Fibroblast of villous mesenchyme (primary cell): ENCODE measurements around the gene RASSF8. TPM values are rescaled to one million over a fixed set of nuclear protein-coding genes. Genes with fewer than 3 reads are reported as not detected.

Experiments
- DNase-seq: peaks from one replicate; pipeline ENCODE4 v3.0.0-alpha.2; 2010; ENCODE audit warnings: low read depth
- H3K4me3 ChIP-seq: 2 replicates; pipeline ENCODE4 v1.5.1; 2011; ENCODE audit warnings: low read depth, mild to moderate bottlenecking, low read length
- total RNA-seq: library from RNA; depleted of rRNA; stranded (reverse); fragments of >200 nt; gene quantifications from 2 replicates; pipeline ENCODE4 v1.2.3, GENCODE V29; 2012
- TF ChIP-seq, protein P1 (sequence below): IDR thresholded peaks from 2 replicates; pipeline ENCODE4 v1.5.1; 2012; ENCODE audit warnings: low read depth, mild to moderate bottlenecking, low read length; ENCODE audit not compliant: insufficient read depth

RASSF8 gene
- total RNA-seq, 1 donor, result 127 TPM

DNA sequence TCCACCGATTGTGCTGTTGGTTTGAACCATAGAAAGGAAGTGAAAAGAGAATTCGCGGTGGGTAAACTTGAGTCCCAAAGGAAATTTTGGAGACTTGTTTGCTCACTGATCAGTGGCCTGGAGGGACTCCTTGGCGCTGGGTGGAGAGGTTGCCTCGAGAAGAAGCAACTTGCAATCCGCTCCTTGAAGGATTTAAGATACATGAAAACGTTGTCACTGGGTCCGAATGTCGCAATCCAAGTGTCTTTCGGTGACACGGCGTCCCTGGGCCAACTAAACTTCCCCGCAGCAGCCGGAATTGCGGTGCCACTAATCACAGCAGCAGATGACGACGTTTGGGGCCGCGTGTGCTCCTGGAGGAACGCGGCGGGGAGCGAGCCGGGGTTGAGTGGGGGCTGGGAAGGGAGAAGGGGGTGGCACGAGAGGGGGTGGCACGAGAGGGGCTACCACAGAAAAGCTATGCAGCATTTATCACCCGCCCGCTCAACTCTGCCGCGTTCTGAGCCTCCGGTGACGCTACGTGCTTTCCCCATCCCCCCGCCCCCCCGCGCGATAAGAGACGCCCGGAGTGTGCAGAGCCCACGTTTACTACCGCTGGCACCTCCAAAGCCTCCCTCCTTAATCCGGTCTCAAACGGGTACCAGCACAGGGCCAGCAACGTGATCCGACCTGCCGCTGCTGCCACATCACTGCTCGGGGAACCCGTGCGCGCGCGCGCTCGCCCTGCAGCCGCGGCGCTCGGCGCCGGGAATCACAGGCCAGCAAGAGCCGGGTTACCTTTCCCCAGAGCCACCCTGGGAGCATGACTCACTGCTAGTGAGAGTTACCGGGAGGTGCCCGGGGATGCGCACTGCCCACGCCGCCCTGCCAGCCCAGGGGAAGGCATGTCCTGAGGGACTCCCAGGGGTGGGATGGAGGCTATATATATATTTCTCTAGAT, 167.2 kb downstream of the RASSF8 start:
- peak overlapping the region; percentile 54 for H3K4me3 ChIP-seq
- TF ChIP-seq, protein P1, sequence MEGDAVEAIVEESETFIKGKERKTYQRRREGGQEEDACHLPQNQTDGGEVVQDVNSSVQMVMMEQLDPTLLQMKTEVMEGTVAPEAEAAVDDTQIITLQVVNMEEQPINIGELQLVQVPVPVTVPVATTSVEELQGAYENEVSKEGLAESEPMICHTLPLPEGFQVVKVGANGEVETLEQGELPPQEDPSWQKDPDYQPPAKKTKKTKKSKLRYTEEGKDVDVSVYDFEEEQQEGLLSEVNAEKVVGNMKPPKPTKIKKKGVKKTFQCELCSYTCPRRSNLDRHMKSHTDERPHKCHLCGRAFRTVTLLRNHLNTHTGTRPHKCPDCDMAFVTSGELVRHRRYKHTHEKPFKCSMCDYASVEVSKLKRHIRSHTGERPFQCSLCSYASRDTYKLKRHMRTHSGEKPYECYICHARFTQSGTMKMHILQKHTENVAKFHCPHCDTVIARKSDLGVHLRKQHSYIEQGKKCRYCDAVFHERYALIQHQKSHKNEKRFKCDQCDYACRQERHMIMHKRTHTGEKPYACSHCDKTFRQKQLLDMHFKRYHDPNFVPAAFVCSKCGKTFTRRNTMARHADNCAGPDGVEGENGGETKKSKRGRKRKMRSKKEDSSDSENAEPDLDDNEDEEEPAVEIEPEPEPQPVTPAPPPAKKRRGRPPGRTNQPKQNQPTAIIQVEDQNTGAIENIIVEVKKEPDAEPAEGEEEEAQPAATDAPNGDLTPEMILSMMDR, result no peak
- peak; percentile 66 for DNase-seq

DNA sequence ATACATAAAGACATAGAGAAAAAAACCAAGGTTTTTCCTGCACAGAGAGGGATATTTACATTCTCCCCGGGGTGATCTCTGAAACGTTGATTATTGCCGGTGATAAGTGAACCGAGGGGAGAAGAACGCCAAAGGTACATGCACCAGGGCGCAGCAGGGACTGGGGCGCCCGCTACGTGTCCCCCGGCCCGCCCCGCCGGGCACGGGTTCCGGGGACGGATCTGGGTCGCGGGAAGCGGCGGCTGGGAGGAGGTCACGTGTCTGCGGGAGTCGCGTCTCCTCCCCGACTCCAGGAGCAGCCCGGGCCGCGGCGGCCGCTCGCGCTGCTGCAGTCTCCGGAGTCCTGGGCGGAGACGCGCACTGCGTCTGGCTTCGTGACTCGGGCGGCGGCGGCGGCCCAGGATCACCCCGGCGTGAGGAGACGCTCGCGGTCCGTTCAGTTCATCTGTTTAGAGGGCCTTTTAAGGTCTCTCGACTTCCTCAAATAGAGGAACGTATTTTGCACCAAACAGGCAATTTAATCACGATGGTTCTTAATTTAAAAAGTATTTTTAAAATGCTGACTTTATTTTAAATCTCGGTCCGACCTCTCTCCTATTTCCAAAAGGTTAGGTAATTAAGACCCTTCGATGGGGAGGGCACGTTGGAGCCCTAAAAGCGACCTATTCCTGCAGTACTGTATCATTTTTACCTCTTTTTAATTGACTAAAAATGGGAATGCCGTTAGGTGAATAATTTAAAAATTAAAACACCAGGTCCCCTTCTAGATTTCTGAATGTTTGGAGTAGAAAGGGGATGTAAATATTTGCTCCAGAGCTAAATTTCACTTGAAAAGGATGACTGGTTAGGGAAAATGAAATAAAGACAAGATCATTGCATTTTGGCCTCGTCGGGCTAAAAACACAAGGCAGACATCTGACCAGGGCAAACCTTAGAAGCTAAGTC, 168.1 kb downstream of the RASSF8 start:
- H3K4me3 ChIP-seq, result peak overlapping the region; percentile 54
- DNase-seq, result peak; percentile 81
- TF ChIP-seq, protein P1, result no peak

DNA sequence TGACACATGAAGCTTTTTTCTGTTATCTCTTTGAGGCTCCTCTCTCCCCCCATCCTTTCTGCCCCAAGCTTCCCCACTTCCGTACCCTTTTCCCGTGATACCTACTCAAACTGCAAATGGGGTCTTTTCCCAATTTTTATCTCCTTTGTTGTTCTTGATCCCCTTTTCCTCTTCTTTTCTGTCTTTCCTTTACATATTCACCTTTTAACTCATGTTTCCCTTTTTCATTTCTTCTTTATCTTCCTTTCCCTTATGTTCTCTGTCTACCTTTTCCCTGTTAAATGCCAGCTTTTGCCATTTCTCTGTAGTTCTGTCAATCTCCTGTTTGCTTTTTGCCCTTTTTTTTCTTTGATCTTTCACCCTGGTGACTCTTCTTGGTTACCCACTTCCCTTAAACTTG, 168.9 kb downstream of the RASSF8 start:
- DNase-seq, result no peak
- TF ChIP-seq, protein P1, result no peak

DNA sequence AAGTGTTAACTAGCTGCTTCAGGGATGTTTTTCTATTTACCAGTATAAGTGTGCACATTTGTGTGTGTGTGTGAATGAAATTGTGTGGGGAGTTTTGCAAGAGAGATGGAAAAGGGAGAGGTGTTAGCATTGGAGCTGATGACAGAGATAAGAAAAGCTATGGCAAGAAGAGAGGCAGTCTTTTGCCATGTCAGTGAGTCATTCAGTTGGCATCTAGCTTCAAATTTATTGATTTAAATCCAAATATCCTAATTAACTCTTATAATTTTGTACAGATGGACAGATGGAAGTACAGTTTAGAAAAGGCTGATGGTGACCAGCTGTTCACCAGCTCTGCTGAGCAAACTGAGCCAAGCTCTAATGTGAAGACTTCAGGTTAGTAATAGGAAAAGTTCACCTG, 169.7 kb downstream of the RASSF8 start:
- no peak for DNase-seq
- TF ChIP-seq, protein P1, result no peak
- no peak overlapping the region for H3K4me3 ChIP-seq

More for the DNA sequence above, 168.9 kb downstream of the RASSF8 start:
- no peak overlapping the region for H3K4me3 ChIP-seq

Other genes with a start within 250 kb of the RASSF8 start
- gene BHLHE41, start 166.4 kb downstream of the RASSF8 start, total RNA-seq, result 6.8 and 8.2 TPM in 2 replicates
- 11.6 and 22.0 TPM in 2 replicates for gene SSPN, start 236.9 kb downstream of the RASSF8 start, total RNA-seq